Measurements from ENCODE around the gene OBP2B. TPM values are rescaled to one million over a fixed set of nuclear protein-coding genes. Genes with fewer than 3 reads are reported as not detected.

Gene OBP2B
- total and polyA plus RNA-seq, 10 of the 15 experiments (the other 5 are each of a cell fraction or from before 2014, with no cell fraction given) = not detected

GRCh38 chr9:133226219-133227171, 17.4 kb upstream of the OBP2B start (continued):
- TF ChIP-seq TBL1XR1 (IDR thresholded peaks at IDR 0.05; ENCODE audit: low read depth, low read length) = no peak
- TF ChIP-seq LARP7 (IDR thresholded peaks at IDR 0.05) = no peak
- TF ChIP-seq STAT1 (conservative IDR thresholded peaks at IDR 0.05) = no peak
- no peak for TF ChIP-seq HCFC1 (IDR thresholded peaks at IDR 0.05; ENCODE audit: low read length)

GRCh38 chr9:133225171-133226011, 16.3 kb upstream of the OBP2B start:
- H3K4me2 ChIP-seq (ENCODE audit: control insufficient read depth, insufficient read depth) = no peak overlapping the region
- no peaks in the 10 kb centered on the region; a peak in 2 of 4 replicates for H3K27me3 ChIP-seq (replicated peaks in 1 of 2; ENCODE audit: control insufficient read depth in 2 of 2, insufficient read depth in 2 of 2, low read length in 1 of 2)
- H3K27ac ChIP-seq (ENCODE audit: control insufficient read depth, insufficient read depth) = no peak overlapping the region
- ATAC-seq (no peak), FAIRE-seq (no peak), DNase-seq (ENCODE audit: low read depth, low spot score) (no peak)
- SMC1A ChIA-PET (ENCODE audit: uncharacterized antibody, unreplicated experiment) = no interaction called here
- no peak overlapping the region for H3K9ac ChIP-seq (ENCODE audit: control insufficient read depth, insufficient read depth, low read length)
- no peaks in the 10 kb centered on the region for H3K79me2 ChIP-seq (ENCODE audit: control insufficient read depth, insufficient read depth, low read length)
- no peak for TF ChIP-seq EP300 (IDR thresholded peaks at IDR 0.05; ENCODE audit: borderline replicate concordance in 1 of 2, control insufficient read depth in 1 of 2, low read depth in 2 of 2, low read length in 2 of 2)
- TF ChIP-seq BMI1 (IDR thresholded peaks at IDR 0.05; ENCODE audit: borderline replicate concordance) = no peak
- TF ChIP-seq SREBF1 (IDR thresholded peaks at IDR 0.05; ENCODE audit: low read length) = no peak
- TF ChIP-seq POU2F2 (IDR thresholded peaks at IDR 0.05; ENCODE audit: borderline replicate concordance, low read depth, low read length) = no peak
- TF ChIP-seq STAT1 (conservative IDR thresholded peaks at IDR 0.05) = no peak
- TF ChIP-seq ZNF207 (IDR thresholded peaks at IDR 0.05; ENCODE audit: borderline replicate concordance) = no peak
- no peak for TF ChIP-seq ZZZ3 (IDR thresholded peaks at IDR 0.05; ENCODE audit: control insufficient read depth, insufficient read length, low read depth)
- TF ChIP-seq TAF1 (IDR thresholded peaks at IDR 0.05; ENCODE audit: borderline replicate concordance, low read depth, low read length) = no peak
- TF ChIP-seq WRNIP1 (IDR thresholded peaks at IDR 0.05; ENCODE audit: borderline replicate concordance, low read depth, low read length) = no peak
- no peak for TF ChIP-seq RCOR1 (conservative IDR thresholded peaks at IDR 0.05; ENCODE audit: low read depth, low read length)
- H3K9me3 ChIP-seq (replicated peaks; ENCODE audit: control insufficient read depth, insufficient read depth, low read length) = no peaks in the 10 kb centered on the region
- intact Hi-C loops (cut with micrococcal nuclease; ENCODE audit: unreplicated experiment) = no loop called here
- RAD21 ChIA-PET (ENCODE audit: unreplicated experiment) = no interaction called here
- CTCF ChIA-PET = no interaction called here
- H3K4me1 ChIP-seq (ENCODE audit: control insufficient read depth, insufficient read depth, low read length) = no peaks in the 10 kb centered on the region
- H2AFZ ChIP-seq (ENCODE audit: control insufficient read depth, low read depth, low read length) = no peak overlapping the region
- BruUV-seq (replicated peaks) = no TSS peak
- no peaks in the 10 kb centered on the region for H4K20me1 ChIP-seq (ENCODE audit: control insufficient read depth, insufficient read depth)
- WGBS (ENCODE audit: insufficient coverage, insufficient replicate concordance, low lambda C conversion rate, missing lambda C conversion rate) = 46% methylated on average over 38 of the region's 38 CpGs
- H3K36me3 ChIP-seq (ENCODE audit: control insufficient read depth in 2 of 2, insufficient read depth in 2 of 2, low read length in 1 of 2) = no peaks in the 10 kb centered on the region
- in situ Hi-C loops (cut with MboI) = no loop called here
- POLR2A ChIA-PET = no interaction called here
- no peak overlapping the region for H3K4me3 ChIP-seq

All from GM12878 (cell line).